ENCODE results near the gene PLAAT3.
A peak's percentile ranks its signal among the peaks of the same experiment; 100 is the strongest.
"Not testable (repeated sequence)": the region's sequence is repeated elsewhere in the genome, so short reads cannot be mapped to it uniquely, and the experiment has no call there.

Gene PLAAT3

GRCh38 chr11:63537293-63538101 is 76.7 kb downstream of the PLAAT3 start:
- DNase-seq (ENCODE audit: low read depth): peak; percentile 14

GRCh38 chr11:63536669-63537292 is 77.5 kb downstream of the PLAAT3 start, which contains the start of gene PLAAT4:
PLAAT4 (plus strand) TSS chr11:63536808; CDS start chr11:63536869, 61 bp downstream.
- peak; percentile 51 for DNase-seq (ENCODE audit: low read depth)

GRCh38 chr11:63535734-63536133 is 78.5 kb downstream of the PLAAT3 start:
- DNase-seq (ENCODE audit: low read depth): peak; percentile 42

GRCh38 chr11:63534895-63535461 is 79.3 kb downstream of the PLAAT3 start:
- no peak for DNase-seq (ENCODE audit: low read depth)

GRCh38 chr11:63534076-63534475 is 80.2 kb downstream of the PLAAT3 start:
- no peak for DNase-seq (ENCODE audit: low read depth)

- peak; percentile 11 for DNase-seq (ENCODE audit: low read depth)
Measured at GRCh38 chr11:63532799-63533475, 81.3 kb downstream of the PLAAT3 start.

- DNase-seq (ENCODE audit: low read depth): no peak
Measured at GRCh38 chr11:63532117-63532516, 82.1 kb downstream of the PLAAT3 start.

GRCh38 chr11:63531074-63531792 is 83.0 kb downstream of the PLAAT3 start:
- DNase-seq (ENCODE audit: low read depth): peak; percentile 79

GRCh38 chr11:63530021-63530420 is 84.2 kb downstream of the PLAAT3 start:
- DNase-seq (ENCODE audit: low read depth): no peak

GRCh38 chr11:63529373-63529772 is 84.9 kb downstream of the PLAAT3 start:
- not testable (repeated sequence) for DNase-seq (ENCODE audit: low read depth)

GRCh38 chr11:63528729-63529278 is 85.4 kb downstream of the PLAAT3 start:
- DNase-seq (ENCODE audit: low read depth): not testable (repeated sequence)

GRCh38 chr11:63528156-63528555 is 86.1 kb downstream of the PLAAT3 start:
- DNase-seq (ENCODE audit: low read depth): not testable (repeated sequence)

GRCh38 chr11:63527667-63528066 is 86.6 kb downstream of the PLAAT3 start:
- DNase-seq (ENCODE audit: low read depth): no peak
